ENCODE data around the gene APOL5.

Gene APOL5

DNA sequence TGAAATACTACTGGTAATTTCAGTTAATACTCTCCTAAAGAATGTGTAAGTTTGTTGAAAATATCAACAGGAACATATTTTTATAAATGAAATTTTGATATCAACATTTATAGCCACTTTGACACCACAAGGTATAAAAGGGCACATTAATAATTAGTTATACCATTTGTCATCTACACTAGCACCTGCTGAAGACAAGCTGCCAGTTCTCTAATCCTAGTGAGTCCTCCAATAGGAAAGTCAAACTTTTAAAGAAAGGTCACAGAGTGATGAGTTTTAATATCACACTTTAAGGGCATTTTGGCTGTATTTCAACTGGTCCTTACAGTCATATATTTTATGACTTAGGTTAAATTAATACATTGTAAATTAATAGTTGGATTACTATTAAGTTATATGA is 52.3 kb downstream of the APOL5 start:
- in situ Hi-C loops (cut with HindIII; ENCODE audit: low pct_ligation_motif_present, low pct_unique_long_range_greater_than_20kb, low sequenced_read_pairs) = no loop called here
- DNase-seq = no peak

DNA sequence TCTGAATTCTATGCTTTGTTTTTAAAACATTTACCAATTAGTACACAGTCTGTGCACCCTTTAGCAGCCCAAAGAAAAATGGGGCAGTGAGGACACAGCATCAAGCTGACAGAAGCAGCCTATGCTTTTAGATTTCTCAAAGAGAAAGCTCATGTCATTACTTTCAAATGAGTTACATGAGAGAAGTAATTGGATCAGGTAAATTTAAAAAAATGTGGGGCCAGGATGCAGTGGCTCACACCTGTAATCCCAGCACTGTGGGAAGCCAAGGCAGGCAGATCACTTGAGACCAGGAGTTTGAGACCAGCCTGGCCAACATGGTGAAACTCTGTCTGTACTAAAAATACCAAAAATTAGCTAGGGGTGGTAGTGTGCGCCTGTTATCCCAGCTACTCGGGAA is 57.7 kb downstream of the APOL5 start:
- no peak for DNase-seq
- in situ Hi-C loops (cut with HindIII; ENCODE audit: low pct_ligation_motif_present, low pct_unique_long_range_greater_than_20kb, low sequenced_read_pairs) = no loop called here

DNA sequence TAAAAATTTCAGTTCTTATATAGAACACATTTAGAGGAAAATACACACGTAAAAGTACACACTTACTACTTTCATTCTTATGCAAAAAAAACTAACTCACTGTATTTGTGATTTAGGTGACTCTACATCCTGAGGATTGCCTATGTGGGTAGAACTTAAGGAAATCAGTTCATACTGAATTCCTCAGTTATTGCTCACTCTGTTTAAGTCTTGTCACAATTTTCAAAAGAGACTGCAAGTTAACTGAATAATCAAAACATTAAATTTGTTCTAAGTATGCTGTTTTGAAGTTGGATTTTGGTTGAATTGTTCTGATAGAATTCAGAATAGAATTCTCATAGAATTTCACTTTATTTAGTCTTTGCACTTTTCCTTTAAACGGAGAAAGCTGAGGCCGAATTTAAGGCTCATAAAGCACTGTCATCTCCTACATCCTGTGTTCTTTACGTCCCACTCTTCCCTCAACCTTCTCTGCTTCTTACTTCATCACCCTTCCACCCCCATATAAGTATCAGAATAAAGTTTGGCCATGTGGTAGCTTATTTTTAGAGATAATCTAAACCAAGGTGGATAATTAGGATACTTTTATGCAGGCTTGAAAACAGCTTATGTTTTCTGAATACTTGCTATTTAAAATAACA is 59.8 kb downstream of the APOL5 start:
- peak; percentile 26 for DNase-seq
- in situ Hi-C loops (cut with HindIII; ENCODE audit: low pct_ligation_motif_present, low pct_unique_long_range_greater_than_20kb, low sequenced_read_pairs) = no loop called here
